Stimulated activated CD8-positive, alpha-beta memory T cell treated with anti-CD3 and anti-CD28 coated beads, Interleukin-7, amount 100 ng/mL, for 4 hours (primary cell): ENCODE measurements around the gene SEPTIN5.

Experiments used
- DNase-seq, 2 donors: peaks; one replicate each; pipeline ENCODE4 v3.0.0-alpha.2; 2020; ENCODE audit warnings: low read depth in 2 of 2

Gene SEPTIN5

GRCh38 chr22:19705181-19705934, 8.9 kb upstream of the SEPTIN5 start:
- no peak for DNase-seq

DNA sequence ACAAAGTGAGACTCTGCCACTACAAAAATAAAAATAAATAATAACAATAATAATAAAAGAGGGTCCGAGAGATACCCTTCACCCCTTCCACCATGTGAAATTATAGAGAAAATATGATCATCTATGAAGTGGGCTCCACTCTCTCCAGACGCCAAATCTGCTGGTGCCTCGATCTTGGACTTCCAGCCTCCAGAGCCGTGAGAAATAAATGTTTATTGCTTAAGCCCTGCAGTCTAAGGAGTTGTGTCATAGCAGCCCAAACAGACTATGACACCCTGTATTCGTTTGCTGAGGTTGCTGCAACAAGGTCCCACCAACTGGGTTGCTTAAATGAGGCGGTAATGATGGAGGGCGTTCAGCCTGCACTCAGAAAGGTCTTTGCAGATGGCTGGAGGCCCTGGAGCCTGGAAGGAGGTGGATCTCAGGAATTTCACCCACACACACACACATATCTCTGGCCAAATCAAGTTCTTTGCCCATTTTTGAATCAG, 7.6 kb upstream of the SEPTIN5 start:
- no peak for DNase-seq

DNA sequence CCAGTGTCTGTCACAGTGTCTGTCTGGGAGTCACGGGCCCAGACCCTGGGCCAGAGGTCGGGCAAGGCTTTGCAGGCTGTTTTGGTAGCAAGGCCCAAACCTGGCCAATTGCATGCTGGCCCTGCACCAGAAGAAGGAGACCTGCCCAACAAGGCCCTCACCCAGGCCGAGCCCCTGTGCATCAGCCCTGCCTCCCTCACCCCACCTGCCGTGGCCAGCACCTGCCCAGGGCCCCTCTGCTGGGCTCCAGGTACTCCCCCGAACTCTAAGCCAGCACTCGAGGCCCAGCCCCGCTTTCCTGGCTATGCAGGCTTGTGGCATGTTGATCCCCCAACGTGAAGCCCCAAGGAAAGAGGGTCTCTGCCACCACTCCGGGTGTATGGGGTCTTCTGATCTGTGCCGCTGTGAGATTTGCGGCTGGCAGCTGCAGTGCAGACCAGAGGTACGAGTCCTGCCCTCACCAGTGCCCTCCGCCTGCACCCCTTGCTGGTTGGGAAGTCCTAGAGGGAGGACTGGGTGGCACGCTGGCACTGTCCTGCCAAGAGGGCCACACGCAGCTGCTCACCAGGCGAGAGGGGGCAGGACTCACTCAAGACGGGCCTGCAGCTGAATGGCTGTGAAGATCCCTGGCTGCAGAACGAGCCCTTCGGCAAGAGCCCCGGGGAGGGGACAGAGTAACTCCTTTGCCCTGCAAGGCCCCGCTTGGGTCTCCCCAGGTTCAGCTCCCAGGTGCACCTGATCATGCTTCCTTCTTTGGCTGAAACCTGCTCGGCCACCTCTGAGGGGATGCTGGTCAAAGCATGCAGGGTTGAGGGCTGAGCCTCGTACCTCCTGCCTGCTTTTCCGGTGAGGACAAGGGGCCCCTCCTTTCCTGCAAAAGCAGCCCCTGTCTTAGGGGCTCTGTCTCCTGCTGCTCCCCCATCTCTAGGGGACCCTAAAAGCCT, 6.7 kb upstream of the SEPTIN5 start:
- no peak for DNase-seq

DNA sequence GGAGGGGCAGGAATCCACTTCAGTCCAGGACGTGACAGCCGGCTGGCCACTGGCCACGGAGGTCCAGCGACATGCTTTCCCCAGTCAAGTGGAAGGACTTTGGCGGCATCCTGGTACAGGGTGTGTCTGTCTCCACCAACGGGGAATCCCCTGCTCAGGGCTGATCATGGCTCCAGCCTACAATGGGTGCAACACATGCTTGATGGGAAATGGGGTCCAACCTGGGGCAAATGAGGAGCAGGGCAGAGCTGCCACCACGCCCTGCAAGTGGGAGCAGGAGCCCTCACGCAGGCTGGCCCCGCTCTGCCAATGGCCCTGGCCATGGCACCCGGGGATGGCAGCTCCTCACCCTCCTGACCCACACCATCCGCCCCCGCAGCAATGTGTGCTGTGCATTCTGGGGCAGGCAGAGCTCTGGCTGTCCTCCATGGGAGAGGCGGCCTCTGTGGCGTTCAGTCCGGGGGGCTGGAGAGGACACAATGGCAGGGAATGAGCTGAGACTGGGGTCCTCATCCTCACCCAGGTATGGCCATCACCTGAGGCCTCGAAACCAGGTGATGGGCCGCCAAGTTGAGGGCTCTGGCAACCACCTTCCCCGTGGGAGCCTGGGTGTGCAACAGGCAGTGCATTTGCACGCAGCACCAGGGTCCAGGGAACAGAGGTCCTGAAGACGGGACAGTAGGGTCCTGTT, 5.8 kb upstream of the SEPTIN5 start:
- DNase-seq, result no peak

DNA sequence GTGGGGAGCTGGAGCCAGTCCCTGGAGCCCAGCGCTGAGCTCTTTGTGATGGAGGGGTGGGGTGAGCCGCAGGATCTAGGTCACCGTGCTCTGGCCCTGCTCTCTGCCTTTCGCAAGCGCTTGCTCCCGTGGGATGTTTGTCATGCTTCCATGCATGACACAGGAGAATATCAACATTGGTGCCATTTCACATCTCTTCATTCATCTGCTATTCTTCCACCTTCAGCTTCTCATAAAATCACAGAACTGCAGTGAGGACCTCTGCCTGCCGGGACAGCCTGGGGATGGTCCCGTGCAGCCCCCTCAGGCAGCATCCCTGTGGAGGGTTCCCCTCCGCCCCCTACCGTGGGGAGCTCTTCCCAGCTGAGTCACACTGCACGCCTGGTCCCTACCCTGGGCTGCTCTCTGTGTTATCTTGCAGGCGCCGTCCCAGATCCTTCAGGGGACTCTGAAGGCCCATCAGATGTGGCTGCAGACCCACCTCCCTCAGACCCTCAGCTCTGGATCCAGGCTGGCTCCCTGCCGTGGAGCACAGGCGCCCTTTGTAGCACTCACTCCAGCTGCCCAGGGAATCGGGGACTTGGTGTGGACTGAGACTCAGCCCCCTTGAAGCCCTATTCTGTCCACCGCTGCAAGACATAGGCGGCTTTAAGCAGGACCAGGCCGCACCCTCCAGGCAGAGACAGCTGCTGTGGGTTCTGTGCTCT, 5.1 kb upstream of the SEPTIN5 start:
- DNase-seq, result no peak

DNA sequence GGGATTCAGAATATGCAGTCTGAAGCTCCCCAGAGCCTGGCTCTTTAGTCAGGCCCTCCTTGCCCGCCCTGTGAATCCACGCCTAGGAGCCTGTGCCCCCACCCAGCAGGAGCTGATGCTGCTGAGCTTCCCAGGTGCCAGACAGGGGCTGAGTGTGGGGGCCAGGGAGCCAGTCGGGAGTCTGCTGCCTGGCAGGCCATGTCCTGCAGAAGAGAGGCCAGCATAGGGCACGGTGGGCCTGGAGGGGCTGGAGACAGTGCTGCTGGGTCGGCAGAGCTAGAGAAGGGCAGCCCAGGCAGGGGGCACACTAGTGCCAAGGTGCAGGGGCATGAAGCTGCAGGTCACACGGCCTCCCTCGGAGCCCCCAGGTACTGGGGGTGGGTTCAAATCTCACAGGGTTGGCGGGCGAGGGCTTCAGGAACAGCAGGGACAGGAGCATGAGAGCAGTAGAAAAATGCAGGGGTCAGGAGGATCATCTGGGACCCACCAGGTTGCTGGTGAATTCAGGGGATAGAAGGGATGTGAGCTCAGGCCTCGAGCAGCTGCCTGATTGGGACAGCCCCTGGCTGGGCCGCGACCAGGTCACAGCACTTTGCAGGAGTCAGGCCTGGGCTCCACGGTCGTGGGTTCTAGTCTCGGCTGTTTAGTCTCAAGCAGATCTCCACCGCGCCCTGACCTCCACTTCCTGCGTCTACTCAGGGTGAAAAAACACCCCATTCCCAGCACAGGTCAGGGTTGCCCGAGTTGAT, 4.1 kb upstream of the SEPTIN5 start:
- no peak for DNase-seq

- DNase-seq, result no peak
Observed at GRCh38 chr22:19710769-19711106, 3.6 kb upstream of the SEPTIN5 start.

- no peak for DNase-seq
Observed at GRCh38 chr22:19713245-19713644, 1.1 kb upstream of the SEPTIN5 start.

GRCh38 chr22:19713650-19714311, 522 bp upstream of the SEPTIN5 start:
- DNase-seq, result no peak

DNA sequence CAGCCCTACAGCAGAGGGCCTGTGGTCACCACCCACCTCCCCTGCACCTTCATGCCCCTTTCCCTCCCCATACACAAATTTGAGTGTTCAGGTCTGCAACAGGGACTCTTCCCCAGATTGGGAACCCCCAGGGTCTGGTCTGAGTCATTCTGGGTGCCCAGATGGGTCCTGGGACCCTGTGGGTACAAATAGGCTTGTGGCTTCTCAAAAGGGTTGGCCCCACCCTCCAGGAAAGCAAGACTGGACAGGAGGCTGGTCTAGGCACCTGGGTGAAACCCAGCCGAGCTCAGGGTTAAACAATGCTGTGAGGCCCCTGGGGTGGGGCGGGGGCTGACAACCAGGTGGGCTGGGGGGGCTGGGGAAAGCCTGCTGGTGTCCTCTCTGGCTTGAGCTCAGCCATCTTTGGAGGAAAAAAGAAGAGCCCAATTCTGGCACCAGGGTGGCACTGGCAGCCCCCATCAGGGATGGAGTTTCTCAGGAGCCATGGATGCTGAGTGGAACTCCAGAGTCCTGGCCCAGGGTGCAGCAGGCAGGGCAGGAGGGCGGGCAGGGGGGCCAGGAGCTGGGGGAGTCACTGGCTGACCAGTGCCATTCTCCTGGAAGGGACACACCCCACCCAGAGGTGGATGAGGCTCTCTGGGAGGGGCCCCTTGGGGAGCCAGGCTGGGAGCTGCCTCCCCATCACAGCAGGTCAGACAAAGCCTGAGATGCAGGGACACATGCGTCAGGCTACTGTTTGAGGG, 1.1 kb downstream of the SEPTIN5 start:
- DNase-seq, result no peak

DNA sequence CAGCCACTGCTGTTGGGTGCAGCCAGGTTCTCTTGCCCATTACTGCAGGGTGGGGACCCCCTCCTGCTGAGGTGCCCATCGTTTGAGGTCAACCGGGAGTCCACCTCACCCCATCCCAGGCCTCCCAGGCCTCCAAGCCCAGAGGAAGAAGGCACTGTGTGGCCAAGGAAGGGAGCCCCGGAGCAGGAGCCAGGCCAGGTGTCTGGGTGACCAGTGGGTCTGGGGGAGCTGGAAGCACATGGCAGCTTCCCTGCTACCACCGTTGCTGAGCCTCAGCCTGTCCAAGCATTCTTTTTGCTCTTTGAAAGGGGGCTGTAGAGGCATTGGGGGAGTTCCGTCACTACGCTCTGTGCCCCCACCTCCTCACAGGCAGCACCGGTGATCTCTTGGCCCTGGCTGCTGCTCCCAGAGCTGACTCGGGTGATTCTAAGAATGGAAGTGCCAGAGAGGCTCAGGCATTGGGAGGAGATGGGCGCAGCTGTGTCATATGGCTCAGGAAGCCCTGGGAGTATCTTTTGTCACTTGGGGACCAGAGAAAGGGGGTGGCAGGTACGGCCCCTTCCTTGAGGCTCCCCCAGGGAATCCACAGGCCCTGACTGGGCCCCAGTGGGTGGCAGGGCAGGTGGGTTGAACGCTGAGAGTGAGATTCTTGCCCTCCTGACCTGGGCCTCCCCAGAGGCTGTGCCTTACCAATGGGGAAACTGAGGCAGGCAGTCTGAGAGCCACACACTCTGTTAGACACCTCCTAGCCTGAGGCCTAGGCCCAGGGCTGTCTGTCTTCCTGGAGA, 1.9 kb downstream of the SEPTIN5 start:
- DNase-seq, result no peak

DNA sequence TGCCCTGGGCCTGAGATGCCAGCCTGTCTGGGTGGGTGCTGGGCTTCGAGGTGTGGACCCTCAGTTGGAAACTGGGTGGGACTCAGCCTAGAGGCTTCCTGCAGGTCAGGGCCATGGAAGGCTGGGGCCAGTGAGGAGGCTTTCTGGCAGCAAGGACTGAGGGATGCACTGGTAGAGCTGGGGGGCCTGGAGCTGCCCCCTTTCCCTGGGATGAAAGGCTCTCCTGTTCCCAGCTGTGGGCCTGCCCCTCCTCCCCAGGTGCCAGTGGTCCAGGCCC, 2.5 kb downstream of the SEPTIN5 start:
- DNase-seq, result no peak

GRCh38 chr22:19717181-19717580, 2.9 kb downstream of the SEPTIN5 start:
- no peak for DNase-seq

DNA sequence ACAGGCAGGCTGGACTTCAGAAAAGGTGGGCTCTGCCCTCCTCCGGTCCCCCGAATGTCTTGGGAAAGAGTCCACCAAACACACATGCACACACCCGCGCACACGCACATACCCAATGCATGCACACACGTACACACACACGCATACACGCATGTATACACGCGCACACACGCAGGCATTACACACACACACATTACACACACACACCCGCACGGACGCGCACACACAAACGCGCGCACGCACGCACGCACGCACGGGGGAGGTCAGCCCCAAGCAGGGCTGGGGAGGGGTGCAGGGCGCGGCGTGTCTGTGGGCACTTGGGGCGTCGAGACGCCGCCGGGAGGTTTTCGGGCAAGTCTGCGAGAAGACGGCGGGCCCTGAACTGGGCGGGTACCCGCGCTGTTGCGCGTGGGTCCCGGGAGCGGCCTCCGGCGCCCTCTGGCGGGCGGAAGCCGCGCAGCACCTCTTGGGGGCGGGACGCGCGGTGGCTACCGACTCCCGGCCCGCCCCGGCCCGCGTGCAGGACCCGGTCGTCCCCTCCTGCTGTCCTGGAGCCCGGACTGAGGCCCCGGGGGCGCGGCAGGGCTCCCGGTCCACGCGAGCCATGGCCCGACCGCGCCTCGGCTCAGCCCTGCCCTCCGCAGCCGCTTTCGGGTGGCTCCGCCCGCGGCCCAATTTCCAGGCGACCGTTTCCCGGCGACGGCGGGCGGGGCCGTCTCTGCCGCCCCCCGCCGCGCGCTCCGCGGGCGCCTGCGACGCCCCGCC, 3.6 kb downstream of the SEPTIN5 start:
- peak; percentile 34 to 70 for DNase-seq

- DNase-seq, result no peak
Observed at GRCh38 chr22:19718456-19719049, 4.2 kb downstream of the SEPTIN5 start.

DNA sequence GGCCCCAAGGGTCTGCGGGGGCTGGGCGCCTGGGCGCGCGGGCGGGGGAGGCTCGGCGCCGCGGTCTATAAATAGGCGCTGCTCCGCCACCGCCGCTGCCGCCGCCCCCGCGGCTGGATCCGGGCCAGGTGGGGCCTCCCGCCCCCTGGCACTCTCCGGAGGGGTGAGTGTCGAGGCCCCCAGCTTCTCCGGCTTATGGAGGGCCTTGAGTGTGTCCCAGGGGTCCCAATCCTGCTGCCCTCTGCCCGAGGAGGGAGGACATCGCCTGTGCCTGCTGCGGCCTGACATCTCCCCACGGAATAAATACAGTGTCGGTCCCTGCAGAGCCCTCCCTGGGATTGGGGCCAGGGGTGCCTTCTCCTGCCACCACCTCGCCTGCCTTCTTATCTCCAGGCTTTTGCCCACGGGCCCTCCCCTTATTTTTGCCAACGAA, 4.8 kb downstream of the SEPTIN5 start:
- peak; percentile 26 to 65 for DNase-seq

GRCh38 chr22:19719488-19720021, 5.3 kb downstream of the SEPTIN5 start:
- no peak for DNase-seq
